HepG2 (cell line): ENCODE measurements around the gene TPPP2. TPM values are rescaled to one million over a fixed set of nuclear protein-coding genes. Genes with fewer than 3 reads are reported as not detected.

Experiments
- ASH2L ChIP-seq: fragments of 300-600, 200-600 bp; sonication (generic); IDR thresholded peaks from 2 replicates; pipeline ENCODE4 v1.7.0; 2017; ENCODE audit warnings: low read depth, mild to moderate bottlenecking, moderate library complexity, mixed read lengths, low read length; ENCODE audit not compliant: insufficient read length
- ATF7-NPFF ChIP-seq: sonication (generic); formaldehyde crosslinking; IDR thresholded peaks from 2 replicates; pipeline ENCODE4 v1.8.1; 2023; ENCODE audit warnings: mild to moderate bottlenecking, low read depth, missing genetic modification reagents, moderate library complexity
- BRD4 ChIP-seq: sonication (generic); formaldehyde crosslinking; IDR thresholded peaks from 2 replicates; pipeline ENCODE4 v1.4.0; 2020; ENCODE audit warnings: missing genetic modification reagents
- DMAP1 ChIP-seq: IDR thresholded peaks from 2 replicates; pipeline ENCODE4 v1.6.1; 2016
- DNMT3B ChIP-seq: conservative IDR thresholded peaks from 2 replicates; pipeline ENCODE4 v1.6.1; 2016; ENCODE audit warnings: missing biosample characterization, control low read depth
- DZIP1 ChIP-seq: sonication (generic); formaldehyde crosslinking; IDR thresholded peaks from 2 replicates; pipeline ENCODE4 v1.5.0; 2020; ENCODE audit warnings: mild to moderate bottlenecking, missing genetic modification reagents
- E2F2 ChIP-seq: sonication (generic); formaldehyde crosslinking; IDR thresholded peaks from 2 replicates; pipeline ENCODE4 v1.4.0; 2020; ENCODE audit warnings: missing genetic modification reagents, borderline replicate concordance
- FOSL1 ChIP-seq: sonication (generic); formaldehyde crosslinking; IDR thresholded peaks from 2 replicates; pipeline ENCODE4 v1.9.0; 2021; ENCODE audit warnings: missing genetic modification reagents, borderline replicate concordance
- MAF1 ChIP-seq: sonication (generic); formaldehyde crosslinking; IDR thresholded peaks from 2 replicates; pipeline ENCODE4 v1.5.0; 2020; ENCODE audit warnings: missing genetic modification reagents, borderline replicate concordance
- MLXIP ChIP-seq: sonication (generic); formaldehyde crosslinking; IDR thresholded peaks from 2 replicates; pipeline ENCODE4 v1.9.0; 2021; ENCODE audit warnings: missing genetic modification reagents, borderline replicate concordance
- NFATC3 ChIP-seq: sonication (generic); formaldehyde crosslinking; IDR thresholded peaks from 2 replicates; pipeline ENCODE4 v1.5.1; 2020; ENCODE audit warnings: mild to moderate bottlenecking, missing genetic modification reagents
- TCF7L2 ChIP-seq: IDR thresholded peaks from 2 replicates; pipeline ENCODE4 v1.6.1; 2011; ENCODE audit warnings: mild to moderate bottlenecking, low read depth, low read length, moderate library complexity
- TEAD3 ChIP-seq: optimal IDR thresholded peaks from 2 replicates; pipeline ENCODE3; 2016; ENCODE audit warnings: borderline replicate concordance
- ZBTB2 ChIP-seq: sonication (generic); formaldehyde crosslinking; IDR thresholded peaks from 2 replicates; pipeline ENCODE4 v1.8.0; 2022; ENCODE audit warnings: low read depth, missing genetic modification reagents
- ZFAT ChIP-seq: sonication (generic); formaldehyde crosslinking; conservative IDR thresholded peaks from 2 replicates; pipeline ENCODE4 v1.8.1; 2023; ENCODE audit warnings: missing genetic modification reagents, inconsistent platforms
- ZNF143 ChIP-seq: sonication (generic); formaldehyde crosslinking; IDR thresholded peaks from 2 replicates; pipeline ENCODE4 v1.4.0; 2020; ENCODE audit warnings: missing genetic modification reagents
- ZNF317 ChIP-seq: sonication (generic); formaldehyde crosslinking; IDR thresholded peaks from 2 replicates; pipeline ENCODE4 v1.5.0; 2020; ENCODE audit warnings: mild to moderate bottlenecking, missing genetic modification reagents
- ZNF615 ChIP-seq: sonication (generic); formaldehyde crosslinking; IDR thresholded peaks from 2 replicates; pipeline ENCODE4 v1.5.0; 2020; ENCODE audit warnings: mild to moderate bottlenecking, missing genetic modification reagents, borderline replicate concordance
- ZNF816 ChIP-seq: sonication (generic); formaldehyde crosslinking; IDR thresholded peaks from 2 replicates; pipeline ENCODE4 v1.8.0; 2022; ENCODE audit warnings: missing genetic modification reagents, mild to moderate bottlenecking, borderline replicate concordance
- ZSCAN12 ChIP-seq: sonication (generic); formaldehyde crosslinking; IDR thresholded peaks from 2 replicates; pipeline ENCODE4 v1.9.0; 2021; ENCODE audit warnings: mild to moderate bottlenecking, missing genetic modification reagents
- polyA plus RNA-seq, 8 experiments: library from polyadenylated mRNA; depleted of rRNA in 3 of 8; stranded (reverse) in 7 of 8; unstranded in 1 of 8; fragments of >200 nt; fragmentation: Illumina TruSeq in 4 of 8; extraction: Trizol in 4 of 8; gene quantifications; 2 replicates each; pipeline versions ENCODE4 v1.2.1 to v1.2.3, GENCODE V29; 2011 to 2016; ENCODE audit warnings: low read depth in 4 of 8, missing spikeins in 1 of 8, mixed read lengths in 1 of 8; ENCODE audit not compliant: insufficient read depth in 1 of 8
- total RNA-seq, 5 experiments: library from RNA; depleted of rRNA; stranded (reverse); fragments of >200 nt; fragmentation: Illumina TruSeq; extraction: Trizol; gene quantifications; 2 replicates each; pipeline ENCODE4 v1.2.3, GENCODE V29; 2016; ENCODE audit warnings: low read depth in 1 of 5

TPPP2 gene
- total and polyA plus RNA-seq, 2 of the 13 experiments (the other 11 are each of a cell fraction or from before 2014, with no cell fraction given), result 0.58 to 4.2 TPM

- TF ChIP-seq DZIP1 (CRISPR knock-in tag), result 0 out of 2 replicates have a peak, but pooled peaks have one; percentile 37
- no peak; the same call in 1 of the 2 replicates for TF ChIP-seq ATF7-NPFF (CRISPR knock-in tag)
- no peak for TF ChIP-seq NFATC3 (CRISPR knock-in tag)
- TF ChIP-seq TCF7L2, result no peak
- no peak; the same call in 1 of the 2 replicates for TF ChIP-seq ZBTB2 (CRISPR knock-in tag)
- TF ChIP-seq TEAD3 (CRISPR knock-in tag), result no peak
- TF ChIP-seq ZNF317 (CRISPR knock-in tag), result 0 out of 2 replicates have a peak, but pooled peaks have one; percentile 23
- no peak for TF ChIP-seq ZSCAN12 (CRISPR knock-in tag)
- no peak for TF ChIP-seq ZNF615 (CRISPR knock-in tag)
- TF ChIP-seq ZNF143 (CRISPR knock-in tag), result no peak; the same call in 1 of the 2 replicates
- no peak for TF ChIP-seq ZFAT (CRISPR knock-in tag)
- TF ChIP-seq MAF1, result peak; percentile 34; the same call in 1 of the 2 replicates
- TF ChIP-seq DMAP1 (CRISPR knock-in tag), result no peak
- 0 out of 2 replicates have a peak, but pooled peaks have one; percentile 14 for TF ChIP-seq FOSL1 (CRISPR knock-in tag)
- no peak for TF ChIP-seq DNMT3B (CRISPR knock-in tag)
- TF ChIP-seq ASH2L, result peak; percentile 49
- TF ChIP-seq E2F2 (CRISPR knock-in tag), result 0 out of 2 replicates have a peak, but pooled peaks have one; percentile 14
- 0 out of 2 replicates have a peak, but pooled peaks have one; percentile 56 for TF ChIP-seq ZNF816
- TF ChIP-seq MLXIP, result no peak
- TF ChIP-seq BRD4 (CRISPR knock-in tag), result no peak
Observed at GRCh38 chr14:21070610-21071224, 40.7 kb downstream of the TPPP2 start (continued).
